DND-41 (cell line): ENCODE measurements around the gene UNCX.

Experiments used
- ATAC-seq: fragments of 200-7000 bp; cut with Tn5 transposase; 3 replicates; pipeline ENCODE4 v1.9.1; 2021; ENCODE audit warnings: low read depth; ENCODE audit not compliant: insufficient read depth
- DNase-seq: peaks from one replicate; pipeline ENCODE4 v3.0.0-alpha.2; 2020
- H2AFZ ChIP-seq: 2 replicates; pipeline ENCODE4 v1.6.0; 2012; ENCODE audit warnings: low read depth, low read length
- H3K27ac ChIP-seq: 2 replicates; pipeline ENCODE4 v1.5.1; 2012; ENCODE audit warnings: low read length, inconsistent platforms
- H3K27me3 ChIP-seq: fragments of 200-600 bp; sonication (generic); 2 replicates; pipeline ENCODE4 v1.6.0; 2012; ENCODE audit warnings: low read length, mild to moderate bottlenecking, inconsistent platforms; ENCODE audit not compliant: insufficient read depth, poor library complexity
- H3K36me3 ChIP-seq: 2 replicates; pipeline ENCODE4 v1.5.1; 2012; ENCODE audit warnings: low read length, inconsistent platforms; ENCODE audit not compliant: insufficient read depth
- H3K4me1 ChIP-seq: 2 replicates; pipeline ENCODE4 v1.5.1; 2012; ENCODE audit warnings: mild to moderate bottlenecking, low read length; ENCODE audit not compliant: insufficient read depth
- H3K4me2 ChIP-seq: 2 replicates; pipeline ENCODE4 v1.6.0; 2012; ENCODE audit warnings: mild to moderate bottlenecking, moderate library complexity, low read length, inconsistent platforms; ENCODE audit not compliant: insufficient read depth
- H3K4me3 ChIP-seq, 2 experiments: fragments of 200-600 bp in 1 of 2; shearing (Covaris generic) in 1 of 2; 2 replicates each; pipeline ENCODE4 v1.5.1; 2012 to 2016; ENCODE audit warnings: inconsistent platforms in 2 of 2, low read length in 2 of 2, mild to moderate bottlenecking in 2 of 2, low read depth in 1 of 2, moderate library complexity in 1 of 2
- H3K79me2 ChIP-seq: 2 replicates; pipeline ENCODE4 v1.6.0; 2012; ENCODE audit warnings: low read length, inconsistent platforms; ENCODE audit not compliant: insufficient read depth
- H3K9ac ChIP-seq: 2 replicates; pipeline ENCODE4 v1.6.0; 2012; ENCODE audit warnings: low read depth, mild to moderate bottlenecking, inconsistent platforms, low read length, moderate library complexity
- H3K9me3 ChIP-seq: 2 replicates; pipeline ENCODE4 v1.5.1; 2012; ENCODE audit warnings: low read length, moderate library complexity, mild to moderate bottlenecking, inconsistent platforms; ENCODE audit not compliant: insufficient read depth, severe bottlenecking
- H4K20me1 ChIP-seq: 2 replicates; pipeline ENCODE4 v1.6.0; 2012; ENCODE audit warnings: low read length; ENCODE audit not compliant: insufficient read depth
- EZH2 ChIP-seq: IDR thresholded peaks from 3 replicates; pipeline ENCODE4 v1.6.1; 2012; ENCODE audit warnings: borderline replicate concordance, low read depth, mild to moderate bottlenecking, moderate library complexity, low read length, inconsistent platforms; ENCODE audit not compliant: severe bottlenecking
- TF ChIP-seq, protein P1 (sequence below): IDR thresholded peaks from 2 replicates; pipeline ENCODE4 v1.5.1; 2012; ENCODE audit warnings: borderline replicate concordance, low read length, moderate library complexity, mild to moderate bottlenecking; ENCODE audit not compliant: poor library complexity, severe bottlenecking; ENCODE audit errors: extremely low read depth

The UNCX gene

DNA sequence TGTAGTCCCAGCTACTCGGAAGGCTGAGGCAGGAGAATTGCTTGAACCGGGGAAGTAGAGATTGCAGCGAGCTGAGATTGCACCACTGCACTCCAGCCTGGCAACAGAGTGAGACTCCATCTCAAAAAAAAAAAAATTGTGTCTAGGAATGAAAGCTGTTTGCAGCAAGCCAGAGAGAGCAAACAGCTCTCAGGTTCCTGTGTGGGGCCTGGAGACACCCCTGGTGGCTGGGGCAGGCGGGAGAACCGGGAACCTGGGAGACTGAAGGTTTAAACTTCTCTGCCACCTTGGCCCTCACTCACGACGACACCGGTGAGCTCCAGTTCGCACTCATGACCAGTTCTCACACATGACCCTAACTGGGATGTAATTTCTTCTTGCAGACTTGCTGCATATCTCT lies 13.2 kb upstream of the UNCX start:
- Histone ChIP-seq H3K4me3 (no peak overlapping the region), H4K20me1 (no peaks in the 10 kb centered on the region), H3K9ac (no peak overlapping the region), H2AFZ (no peak overlapping the region), H3K36me3 (no peaks in the 10 kb centered on the region), H3K27ac (no peak overlapping the region), H3K4me1 (no peaks in the 10 kb centered on the region), H3K27me3 (no peaks in the 10 kb centered on the region), H3K4me2 (no peak overlapping the region), H3K79me2 (no peaks in the 10 kb centered on the region), H3K9me3 (no peaks in the 10 kb centered on the region)
- TF ChIP-seq, protein P1, sequence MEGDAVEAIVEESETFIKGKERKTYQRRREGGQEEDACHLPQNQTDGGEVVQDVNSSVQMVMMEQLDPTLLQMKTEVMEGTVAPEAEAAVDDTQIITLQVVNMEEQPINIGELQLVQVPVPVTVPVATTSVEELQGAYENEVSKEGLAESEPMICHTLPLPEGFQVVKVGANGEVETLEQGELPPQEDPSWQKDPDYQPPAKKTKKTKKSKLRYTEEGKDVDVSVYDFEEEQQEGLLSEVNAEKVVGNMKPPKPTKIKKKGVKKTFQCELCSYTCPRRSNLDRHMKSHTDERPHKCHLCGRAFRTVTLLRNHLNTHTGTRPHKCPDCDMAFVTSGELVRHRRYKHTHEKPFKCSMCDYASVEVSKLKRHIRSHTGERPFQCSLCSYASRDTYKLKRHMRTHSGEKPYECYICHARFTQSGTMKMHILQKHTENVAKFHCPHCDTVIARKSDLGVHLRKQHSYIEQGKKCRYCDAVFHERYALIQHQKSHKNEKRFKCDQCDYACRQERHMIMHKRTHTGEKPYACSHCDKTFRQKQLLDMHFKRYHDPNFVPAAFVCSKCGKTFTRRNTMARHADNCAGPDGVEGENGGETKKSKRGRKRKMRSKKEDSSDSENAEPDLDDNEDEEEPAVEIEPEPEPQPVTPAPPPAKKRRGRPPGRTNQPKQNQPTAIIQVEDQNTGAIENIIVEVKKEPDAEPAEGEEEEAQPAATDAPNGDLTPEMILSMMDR, result no peak
- no peak for TF ChIP-seq EZH2
- no peak for ATAC-seq
- no peak for DNase-seq

DNA sequence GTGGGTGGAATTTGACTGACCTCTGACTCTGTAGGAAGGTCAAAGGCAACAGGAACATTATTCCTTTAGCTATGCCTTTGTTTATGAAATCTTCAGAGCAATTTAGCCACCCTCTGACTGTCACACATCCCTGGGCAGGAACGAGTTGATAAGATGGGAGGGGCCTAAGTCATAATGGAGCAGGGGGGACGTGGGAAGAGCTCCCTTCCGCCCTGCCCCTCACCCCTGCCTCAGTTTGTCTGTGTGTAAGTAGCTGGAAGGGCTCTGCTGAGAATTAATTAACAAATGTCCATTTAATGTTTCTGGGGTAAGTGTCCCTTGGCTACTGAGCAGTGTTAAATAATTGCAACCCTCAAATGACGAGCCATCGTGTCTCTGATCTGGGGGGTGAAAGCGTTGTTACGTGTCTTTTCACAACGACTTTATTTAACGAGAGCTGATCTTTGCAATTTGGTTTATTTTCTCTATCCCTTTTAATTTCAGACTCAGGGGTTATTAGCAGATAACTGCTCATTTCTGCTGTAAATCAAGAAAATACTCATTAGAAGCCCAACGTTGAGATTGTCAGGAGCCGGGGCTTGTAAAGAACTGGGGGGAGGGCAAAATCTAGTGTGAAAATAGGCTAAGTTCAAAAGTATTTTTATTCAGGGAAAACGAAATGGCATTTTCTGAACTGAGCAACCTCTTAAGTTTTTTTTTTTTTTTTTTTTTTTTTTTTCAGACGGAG lies 12.5 kb upstream of the UNCX start:
- ATAC-seq (no peak), DNase-seq (no peak)
- Histone ChIP-seq H2AFZ (no peak overlapping the region), H3K4me1 (no peaks in the 10 kb centered on the region), H3K9me3 (no peaks in the 10 kb centered on the region), H3K9ac (no peak overlapping the region), H3K79me2 (no peaks in the 10 kb centered on the region), H3K27me3 (no peaks in the 10 kb centered on the region), H3K4me3 (no peak overlapping the region), H3K27ac (no peak overlapping the region), H4K20me1 (no peaks in the 10 kb centered on the region), H3K4me2 (no peak overlapping the region), H3K36me3 (no peaks in the 10 kb centered on the region)
- TF ChIP-seq, protein P1, result no peak
- no peak for TF ChIP-seq EZH2

DNA sequence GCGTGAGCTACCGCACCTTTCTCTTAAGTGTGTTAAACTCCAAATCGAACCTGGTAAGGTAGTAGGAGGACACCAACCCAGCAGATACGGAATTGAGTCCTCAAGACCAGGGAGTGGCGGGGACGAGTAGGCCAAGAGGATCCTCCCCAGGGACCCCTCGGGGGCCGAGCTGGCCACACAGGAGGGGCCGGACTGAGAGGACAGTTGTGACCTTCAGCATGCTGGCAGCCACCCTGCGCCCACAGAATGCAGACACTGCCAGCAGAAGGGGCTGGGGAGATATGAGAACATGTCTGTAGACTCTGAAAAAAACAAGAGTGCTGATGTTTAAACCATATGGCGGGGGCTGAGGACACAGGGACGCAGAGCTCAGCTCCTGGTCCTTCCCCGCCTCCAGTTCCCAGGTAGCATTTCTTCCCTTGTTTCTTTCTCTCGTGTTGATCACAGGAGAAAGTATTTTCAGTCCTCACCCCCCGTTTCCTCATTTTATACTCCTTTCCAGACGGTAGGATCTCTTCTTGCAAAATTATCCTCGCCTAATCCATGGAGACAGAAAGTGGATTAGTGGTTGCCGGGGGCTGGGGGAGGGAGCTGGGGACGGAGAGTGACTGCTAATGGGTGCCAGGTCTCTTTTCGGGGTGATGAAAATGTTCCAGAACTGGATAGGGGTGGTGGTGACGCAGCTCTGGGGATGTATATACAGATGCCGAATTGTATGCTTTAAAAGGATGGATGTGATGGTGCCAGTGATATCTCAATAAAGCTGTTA lies 11.5 kb upstream of the UNCX start:
- Histone ChIP-seq H3K27me3 (no peaks in the 10 kb centered on the region), H4K20me1 (no peaks in the 10 kb centered on the region), H3K4me2 (no peak overlapping the region), H3K79me2 (no peaks in the 10 kb centered on the region), H3K9ac (no peak overlapping the region), H3K36me3 (no peaks in the 10 kb centered on the region), H2AFZ (no peak overlapping the region), H3K27ac (no peak overlapping the region), H3K4me3 (no peak overlapping the region), H3K9me3 (no peaks in the 10 kb centered on the region), H3K4me1 (no peaks in the 10 kb centered on the region)
- TF ChIP-seq, protein P1, result no peak
- no peak for TF ChIP-seq EZH2
- ATAC-seq (no peak), DNase-seq (no peak)
